ENCODE data around the gene EFNB3. TPM values are rescaled to one million over a fixed set of nuclear protein-coding genes. Genes with fewer than 3 reads are reported as not detected.

Gene EFNB3
- total RNA-seq, 2 experiments from 2014 or later = not detected

GRCh38 chr17:7719661-7720060 is 14.7 kb downstream of the EFNB3 start:
- Mint-ChIP-seq H3K27ac (no peak overlapping the region), H3K4me3 (no peak overlapping the region), H3K36me3 (ENCODE audit: low read depth) (no peaks in the 10 kb centered on the region), H3K9me3 (no peaks in the 10 kb centered on the region), H3K4me1 (ENCODE audit: low read depth) (peaks cover 23% of the 10 kb centered on the region), H3K27me3 (peaks cover 77% of the 10 kb centered on the region)
- Histone ChIP-seq H3K27me3 (ENCODE audit: control insufficient read depth in 1 of 2, insufficient read depth in 2 of 2, low read length in 2 of 2) (peaks cover 55 to 63% of the 10 kb centered on the region in 2 experiments), H3K9me3 (ENCODE audit: control insufficient read depth in 1 of 2, insufficient read depth in 1 of 2, low read length in 2 of 2) (peaks cover 0 to 14% of the 10 kb centered on the region in 2 experiments), H3K27ac (ENCODE audit: low read depth in 1 of 2, low read length in 2 of 2) (no peak overlapping the region), H3K36me3 (ENCODE audit: insufficient read depth, low read length) (no peaks in the 10 kb centered on the region), H3K4me1 (ENCODE audit: insufficient read depth, low read length) (peaks cover 21% of the 10 kb centered on the region), H3K4me3 (ENCODE audit: low read length) (no peak overlapping the region)
- ATAC-seq (ENCODE audit: poor library complexity) (no peak), DNase-seq (no peak)
- intact Hi-C loops (cut with DNase I, micrococcal nuclease) = no loop called here
- CTCF ChIA-PET = no interaction called here
- POLR2A ChIA-PET = no interaction called here
- TF ChIP-seq, protein P1, sequence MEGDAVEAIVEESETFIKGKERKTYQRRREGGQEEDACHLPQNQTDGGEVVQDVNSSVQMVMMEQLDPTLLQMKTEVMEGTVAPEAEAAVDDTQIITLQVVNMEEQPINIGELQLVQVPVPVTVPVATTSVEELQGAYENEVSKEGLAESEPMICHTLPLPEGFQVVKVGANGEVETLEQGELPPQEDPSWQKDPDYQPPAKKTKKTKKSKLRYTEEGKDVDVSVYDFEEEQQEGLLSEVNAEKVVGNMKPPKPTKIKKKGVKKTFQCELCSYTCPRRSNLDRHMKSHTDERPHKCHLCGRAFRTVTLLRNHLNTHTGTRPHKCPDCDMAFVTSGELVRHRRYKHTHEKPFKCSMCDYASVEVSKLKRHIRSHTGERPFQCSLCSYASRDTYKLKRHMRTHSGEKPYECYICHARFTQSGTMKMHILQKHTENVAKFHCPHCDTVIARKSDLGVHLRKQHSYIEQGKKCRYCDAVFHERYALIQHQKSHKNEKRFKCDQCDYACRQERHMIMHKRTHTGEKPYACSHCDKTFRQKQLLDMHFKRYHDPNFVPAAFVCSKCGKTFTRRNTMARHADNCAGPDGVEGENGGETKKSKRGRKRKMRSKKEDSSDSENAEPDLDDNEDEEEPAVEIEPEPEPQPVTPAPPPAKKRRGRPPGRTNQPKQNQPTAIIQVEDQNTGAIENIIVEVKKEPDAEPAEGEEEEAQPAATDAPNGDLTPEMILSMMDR (IDR thresholded peaks at IDR 0.05) = no peak

GRCh38 chr17:7720125-7720524 is 15.1 kb downstream of the EFNB3 start:
- ChIA-PET POLR2A (interaction anchor here (0.9 kb wide), 1 partner anchor 31 kb away, joined by 3 read pairs; no protein-coding TSS in a partner anchor), CTCF (no interaction called here)
- Mint-ChIP-seq H3K4me1 (ENCODE audit: low read depth) (peaks cover 23% of the 10 kb centered on the region), H3K36me3 (ENCODE audit: low read depth) (no peaks in the 10 kb centered on the region), H3K9me3 (no peaks in the 10 kb centered on the region), H3K4me3 (no peak overlapping the region), H3K27ac (no peak overlapping the region), H3K27me3 (peaks cover 75% of the 10 kb centered on the region)
- H3K4me3 ChIP-seq (ENCODE audit: low read length) = no peak overlapping the region
- H3K27ac ChIP-seq (ENCODE audit: low read depth in 1 of 2, low read length in 2 of 2) = no peak overlapping the region
- intact Hi-C loops (cut with DNase I, micrococcal nuclease) = no loop called here
- TF ChIP-seq, protein P1 (IDR thresholded peaks at IDR 0.05) = no peak
- no peaks in the 10 kb centered on the region for H3K36me3 ChIP-seq (ENCODE audit: insufficient read depth, low read length)
- peaks cover 54 to 58% of the 10 kb centered on the region in 2 experiments for H3K27me3 ChIP-seq (ENCODE audit: control insufficient read depth in 1 of 2, insufficient read depth in 2 of 2, low read length in 2 of 2)
- H3K9me3 ChIP-seq (ENCODE audit: control insufficient read depth in 1 of 2, insufficient read depth in 1 of 2, low read length in 2 of 2) = peaks cover 0 to 14% of the 10 kb centered on the region in 2 experiments
- ATAC-seq (ENCODE audit: poor library complexity) = no peak
- no peak for DNase-seq
- peaks cover 21% of the 10 kb centered on the region for H3K4me1 ChIP-seq (ENCODE audit: insufficient read depth, low read length)

DNA sequence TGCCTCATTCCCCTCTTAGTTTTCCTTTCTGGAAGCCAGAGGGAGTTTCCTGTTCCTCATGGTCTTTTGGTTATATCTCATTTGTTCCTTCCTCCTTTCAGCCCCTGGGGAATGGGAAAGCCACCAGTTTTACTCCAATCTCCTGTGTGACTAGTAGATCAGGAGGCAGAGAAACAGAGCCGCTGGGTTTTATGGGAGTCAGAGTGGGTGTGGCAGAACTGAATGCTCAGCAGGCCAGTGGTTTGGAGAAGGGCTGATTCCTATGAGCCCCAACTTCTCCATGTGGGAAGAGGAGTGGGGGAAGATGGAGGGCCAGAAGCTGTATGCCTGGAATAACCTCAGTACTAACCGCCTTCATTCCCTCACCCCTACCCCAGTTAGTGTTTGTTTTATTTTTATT is 16.6 kb downstream of the EFNB3 start:
- ChIA-PET CTCF (no interaction called here), POLR2A (no interaction called here)
- TF ChIP-seq, protein P1 (IDR thresholded peaks at IDR 0.05) = no peak
- Mint-ChIP-seq H3K27me3 (peaks cover 63% of the 10 kb centered on the region), H3K36me3 (ENCODE audit: low read depth) (no peaks in the 10 kb centered on the region), H3K4me1 (ENCODE audit: low read depth) (peaks cover 20% of the 10 kb centered on the region), H3K4me3 (no peak overlapping the region), H3K27ac (no peak overlapping the region), H3K9me3 (no peaks in the 10 kb centered on the region)
- DNase-seq (no peak), ATAC-seq (ENCODE audit: poor library complexity) (no peak)
- peaks cover 18% of the 10 kb centered on the region for H3K4me1 ChIP-seq (ENCODE audit: insufficient read depth, low read length)
- H3K27me3 ChIP-seq (ENCODE audit: control insufficient read depth in 1 of 2, insufficient read depth in 2 of 2, low read length in 2 of 2) = peaks cover 40 to 44% of the 10 kb centered on the region in 2 experiments
- no peak overlapping the region for H3K27ac ChIP-seq (ENCODE audit: low read depth in 1 of 2, low read length in 2 of 2)
- peaks cover 0 to 14% of the 10 kb centered on the region in 2 experiments for H3K9me3 ChIP-seq (ENCODE audit: control insufficient read depth in 1 of 2, insufficient read depth in 1 of 2, low read length in 2 of 2)
- H3K36me3 ChIP-seq (ENCODE audit: insufficient read depth, low read length) = no peaks in the 10 kb centered on the region
- H3K4me3 ChIP-seq (ENCODE audit: low read length) = no peak overlapping the region
- intact Hi-C loops (cut with DNase I, micrococcal nuclease) = no loop called here
